Trophoblast cell (in vitro differentiated cells and primary cell): ENCODE results near the gene MYH14.

Experiments
- DNase-seq, 2 donors: peaks; one replicate each; pipeline ENCODE4 v3.0.0-alpha.2; 2016
- H2AFZ ChIP-seq: 2 replicates; pipeline ENCODE4 v1.6.1; 2013; ENCODE audit warnings: low read length, moderate library complexity, mild to moderate bottlenecking; ENCODE audit not compliant: insufficient read depth, poor library complexity
- H2AK5ac ChIP-seq: 2 replicates; pipeline ENCODE4 v1.6.1; 2013; ENCODE audit warnings: mild to moderate bottlenecking, low read length
- H2BK120ac ChIP-seq: 2 replicates; pipeline ENCODE4 v1.6.1; 2013; ENCODE audit warnings: low read length, mild to moderate bottlenecking, moderate library complexity; ENCODE audit not compliant: insufficient read depth, poor library complexity
- H2BK12ac ChIP-seq: 2 replicates; pipeline ENCODE4 v1.6.1; 2013; ENCODE audit warnings: mild to moderate bottlenecking, low read length, moderate library complexity
- H2BK5ac ChIP-seq: 2 replicates; pipeline ENCODE4 v1.6.1; 2013; ENCODE audit warnings: low read length, low read depth, moderate library complexity, mild to moderate bottlenecking; ENCODE audit not compliant: poor library complexity
- H3K14ac ChIP-seq: 2 replicates; pipeline ENCODE4 v1.6.1; 2013; ENCODE audit warnings: mild to moderate bottlenecking, low read length
- H3K18ac ChIP-seq: 2 replicates; pipeline ENCODE4 v1.6.1; 2013; ENCODE audit warnings: mild to moderate bottlenecking, low read length
- H3K23ac ChIP-seq: 2 replicates; pipeline ENCODE4 v1.6.1; 2013; ENCODE audit warnings: low read length
- H3K27ac ChIP-seq: 2 replicates; pipeline ENCODE4 v1.5.1; 2013; ENCODE audit warnings: low read depth, mild to moderate bottlenecking, inconsistent platforms, low read length, moderate library complexity
- H3K27me3 ChIP-seq: 2 replicates; pipeline ENCODE4 v1.6.1; 2013; ENCODE audit warnings: inconsistent platforms, mild to moderate bottlenecking, low read length, moderate library complexity; ENCODE audit not compliant: insufficient read depth
- H3K36me3 ChIP-seq, 2 experiments: 1 replicate in 1 of 2; 2 replicates in 1 of 2; pipeline ENCODE4 v1.6.1; 2013; ENCODE audit warnings: low read length in 2 of 2, mild to moderate bottlenecking in 2 of 2, moderate library complexity in 1 of 2; ENCODE audit not compliant: insufficient read depth in 2 of 2, control insufficient read depth in 1 of 2
- H3K4ac ChIP-seq: 2 replicates; pipeline ENCODE4 v1.6.1; 2013; ENCODE audit warnings: low read depth, mild to moderate bottlenecking, low read length, moderate library complexity
- H3K4me1 ChIP-seq, 2 experiments: 1 replicate in 1 of 2; 2 replicates in 1 of 2; pipeline ENCODE4 v1.6.1; 2013; ENCODE audit warnings: low read length in 2 of 2, mild to moderate bottlenecking in 2 of 2, moderate library complexity in 1 of 2; ENCODE audit not compliant: insufficient read depth in 2 of 2, control insufficient read depth in 1 of 2
- H3K4me2 ChIP-seq: 2 replicates; pipeline ENCODE4 v1.6.1; 2013; ENCODE audit warnings: inconsistent platforms, mild to moderate bottlenecking, low read length, moderate library complexity
- H3K4me3 ChIP-seq: 2 replicates; pipeline ENCODE4 v1.5.1; 2013; ENCODE audit warnings: mild to moderate bottlenecking, low read depth, low read length, inconsistent platforms
- H3K79me1 ChIP-seq: one replicate; pipeline ENCODE4 v1.6.1; 2013; ENCODE audit warnings: low read length
- H3K79me2 ChIP-seq: 2 replicates; pipeline ENCODE4 v1.6.1; 2013; ENCODE audit warnings: low read length, mild to moderate bottlenecking; ENCODE audit not compliant: control insufficient read depth, insufficient read depth, poor library complexity
- H3K9ac ChIP-seq: 2 replicates; pipeline ENCODE4 v1.6.1; 2013; ENCODE audit warnings: mild to moderate bottlenecking, low read length
- H3K9me3 ChIP-seq: 2 replicates; pipeline ENCODE4 v1.6.1; 2013; ENCODE audit warnings: low read depth, mild to moderate bottlenecking, control low read depth, inconsistent platforms, low read length; ENCODE audit not compliant: insufficient read depth
- H4K12ac ChIP-seq: 2 replicates; pipeline ENCODE4 v1.6.1; 2013; ENCODE audit warnings: low read depth, mild to moderate bottlenecking, low read length, moderate library complexity
- H4K8ac ChIP-seq: 2 replicates; pipeline ENCODE4 v1.6.1; 2013; ENCODE audit warnings: low read depth, mild to moderate bottlenecking, low read length, moderate library complexity
- H4K91ac ChIP-seq: one replicate; pipeline ENCODE4 v1.6.1; 2013; ENCODE audit warnings: low read depth, mild to moderate bottlenecking, low read length, moderate library complexity
- WGBS: extraction: QIAGEN DNeasy Blood & Tissue Kit; methylation state at CpG from one replicate; pipeline ENCODE4 v1.1.7; 2013; ENCODE audit warnings: missing lambda C conversion rate; ENCODE audit not compliant: insufficient read length, insufficient coverage; ENCODE audit errors: extremely low coverage; 5-methylcytosine and 5-hydroxymethylcytosine counted together

The MYH14 gene

GRCh38 chr19:50159078-50159477, 44.3 kb upstream of the MYH14 start:
- H3K27me3 ChIP-seq = no peaks in the 10 kb centered on the region
- peaks cover 4% of the 10 kb centered on the region for H3K9me3 ChIP-seq
- H3K27ac ChIP-seq = no peak overlapping the region
- H3K14ac ChIP-seq = no peak overlapping the region
- H3K36me3 ChIP-seq = no peaks in the 10 kb centered on the region
- no peak overlapping the region for H4K8ac ChIP-seq
- WGBS = no CpG with 5 or more reads among the region's 2 CpGs
- no peak overlapping the region for H3K9ac ChIP-seq
- no peak overlapping the region for H2BK5ac ChIP-seq
- no peak overlapping the region for H2BK120ac ChIP-seq
- H2BK12ac ChIP-seq = no peak overlapping the region
- H2AFZ ChIP-seq = no peak overlapping the region
- no peak overlapping the region for H3K18ac ChIP-seq
- no peak overlapping the region for H3K4me3 ChIP-seq
- H3K79me2 ChIP-seq = no peaks in the 10 kb centered on the region
- H3K79me1 ChIP-seq = no peaks in the 10 kb centered on the region
- no peak overlapping the region for H3K23ac ChIP-seq
- H2AK5ac ChIP-seq = no peak overlapping the region
- no peak for DNase-seq
- H3K4ac ChIP-seq = no peak overlapping the region
- H4K12ac ChIP-seq = no peak overlapping the region
- H4K91ac ChIP-seq = no peak overlapping the region
- no peak overlapping the region for H3K4me2 ChIP-seq
- no peaks in the 10 kb centered on the region for H3K4me1 ChIP-seq

- Histone ChIP-seq H3K14ac (no peak within 1 kb of the TSS), H3K4me1 (peaks cover 2 to 5% of the 10 kb centered on the region in 2 experiments), H3K4ac (no peak within 1 kb of the TSS), H4K8ac (no peak within 1 kb of the TSS), H2AK5ac (no peak within 1 kb of the TSS), H3K27me3 (no peaks in the 10 kb centered on the region), H3K79me2 (no peaks in the 10 kb centered on the region), H4K91ac (no peak within 1 kb of the TSS), H3K27ac (no peak within 1 kb of the TSS), H4K12ac (no peak within 1 kb of the TSS), H2BK12ac (no peak within 1 kb of the TSS), H3K4me3 (no peak within 1 kb of the TSS), H3K4me2 (peak within 1 kb of the TSS; percentile 6), H2AFZ (no peak within 1 kb of the TSS), H3K9ac (no peak within 1 kb of the TSS), H2BK120ac (no peak within 1 kb of the TSS), H3K9me3 (peaks cover 5% of the 10 kb centered on the region), H2BK5ac (no peak within 1 kb of the TSS), H3K79me1 (no peaks in the 10 kb centered on the region), H3K18ac (no peak within 1 kb of the TSS), H3K23ac (no peak within 1 kb of the TSS), H3K36me3 (no peaks in the 10 kb centered on the region)
- DNase-seq = no peak
- WGBS = no CpG with 5 or more reads among the region's 26 CpGs
Measured at GRCh38 chr19:50162988-50163387, 40.4 kb upstream of the MYH14 start, which contains the start of gene IZUMO2. Gene IZUMO2, minus strand, starts transcription at chr19:50163281. Its CDS starts 87 bp downstream, at chr19:50163194.

GRCh38 chr19:50167314-50167721, 36.1 kb upstream of the MYH14 start:
- Histone ChIP-seq H3K36me3 (no peaks in the 10 kb centered on the region), H3K27me3 (no peaks in the 10 kb centered on the region), H2AFZ (no peak overlapping the region), H3K27ac (no peak overlapping the region), H2AK5ac (no peak overlapping the region), H3K79me2 (no peaks in the 10 kb centered on the region), H3K79me1 (no peaks in the 10 kb centered on the region), H3K14ac (no peak overlapping the region), H4K12ac (no peak overlapping the region), H3K23ac (no peak overlapping the region), H3K4me3 (no peak overlapping the region), H3K9me3 (peaks cover 7% of the 10 kb centered on the region), H2BK5ac (no peak overlapping the region), H4K8ac (no peak overlapping the region), H3K4me2 (no peak overlapping the region), H2BK12ac (no peak overlapping the region), H3K4me1 (peaks cover 2 to 5% of the 10 kb centered on the region in 2 experiments), H3K9ac (no peak overlapping the region), H3K18ac (no peak overlapping the region), H3K4ac (no peak overlapping the region), H4K91ac (no peak overlapping the region), H2BK120ac (no peak overlapping the region)
- no CpG with 5 or more reads among the region's 12 CpGs for WGBS
- no peak for DNase-seq

- no peak overlapping the region for H3K14ac ChIP-seq
- H3K27me3 ChIP-seq = no peaks in the 10 kb centered on the region
- H3K9me3 ChIP-seq = peaks cover 7% of the 10 kb centered on the region
- H3K4me3 ChIP-seq = no peak overlapping the region
- H2BK12ac ChIP-seq = no peak overlapping the region
- no peak overlapping the region for H3K27ac ChIP-seq
- H2BK120ac ChIP-seq = no peak overlapping the region
- H3K79me1 ChIP-seq = peaks cover 4% of the 10 kb centered on the region
- no peak overlapping the region for H3K9ac ChIP-seq
- DNase-seq = no peak
- H3K79me2 ChIP-seq = no peaks in the 10 kb centered on the region
- no peak overlapping the region for H3K4ac ChIP-seq
- no peak overlapping the region for H4K8ac ChIP-seq
- H3K36me3 ChIP-seq = no peaks in the 10 kb centered on the region
- H3K18ac ChIP-seq = no peak overlapping the region
- H3K23ac ChIP-seq = no peak overlapping the region
- no peak overlapping the region for H2BK5ac ChIP-seq
- no CpG with 5 or more reads among the region's 5 CpGs for WGBS
- no peak overlapping the region for H2AFZ ChIP-seq
- H3K4me1 ChIP-seq = peaks cover 2 to 9% of the 10 kb centered on the region in 2 experiments
- no peak overlapping the region for H4K91ac ChIP-seq
- H4K12ac ChIP-seq = no peak overlapping the region
- no peak overlapping the region for H3K4me2 ChIP-seq
- H2AK5ac ChIP-seq = no peak overlapping the region
Measured at GRCh38 chr19:50171752-50172151, 31.7 kb upstream of the MYH14 start.
